Natural killer cell (primary cell): Measurements from ENCODE around the gene ZNF43. TPM values are rescaled to one million over a fixed set of nuclear protein-coding genes. Genes with fewer than 3 reads are reported as not detected.

ENCODE experiments used
- ATAC-seq, 3 donors: fragments of 150-1000 bp in 2 of 3; fragments of 200-7000 bp in 1 of 3; cut with Tn5 transposase; 1 replicate in 1 of 3; 2 replicates in 2 of 3; pipeline ENCODE4 v1.10.0; 2021; ENCODE audit warnings: mild to moderate bottlenecking in 2 of 3, moderate library complexity in 2 of 3
- DNase-seq, 2 donors: peaks; one replicate each; pipeline versions ENCODE4 v3.0.0 to v3.0.0-alpha.2; 2013 to 2021; ENCODE audit warnings: mixed read lengths in 1 of 2
- H3K27ac ChIP-seq: one replicate; pipeline ENCODE4 v1.5.1; 2013; ENCODE audit warnings: mild to moderate bottlenecking, low read length
- H3K27me3 ChIP-seq: one replicate; pipeline ENCODE4 v1.6.1; 2013; ENCODE audit warnings: low read length; ENCODE audit not compliant: control insufficient read depth, insufficient read depth
- H3K36me3 ChIP-seq: one replicate; pipeline ENCODE4 v1.6.1; 2013; ENCODE audit warnings: low read length; ENCODE audit not compliant: control insufficient read depth, insufficient read depth
- H3K4me1 ChIP-seq: one replicate; pipeline ENCODE4 v1.6.1; 2013; ENCODE audit warnings: low read length; ENCODE audit not compliant: control insufficient read depth, insufficient read depth
- H3K4me3 ChIP-seq: one replicate; pipeline ENCODE4 v1.5.1; 2013; ENCODE audit warnings: low read length
- H3K9me3 ChIP-seq: one replicate; pipeline ENCODE4 v1.6.1; 2013; ENCODE audit warnings: low read length; ENCODE audit not compliant: control insufficient read depth, insufficient read depth
- H3K27ac Mint-ChIP-seq, 2 donors: one replicate each; pipeline ENCODE4 v1.8.0; 2022; ENCODE audit warnings: mild to moderate bottlenecking in 2 of 2, mixed read lengths in 2 of 2, moderate library complexity in 1 of 2
- H3K27me3 Mint-ChIP-seq, 2 donors: one replicate each; pipeline ENCODE4 v1.8.0; 2022; ENCODE audit warnings: low read depth in 2 of 2, mixed read lengths in 2 of 2
- H3K36me3 Mint-ChIP-seq: one replicate; pipeline ENCODE4 v1.8.0; 2022; ENCODE audit warnings: mixed read lengths
- H3K4me1 Mint-ChIP-seq, 2 donors: one replicate each; pipeline ENCODE4 v1.8.0; 2022; ENCODE audit warnings: mixed read lengths in 2 of 2
- H3K4me3 Mint-ChIP-seq: one replicate; pipeline ENCODE4 v1.8.0; 2022; ENCODE audit warnings: mild to moderate bottlenecking, moderate library complexity, mixed read lengths
- H3K9me3 Mint-ChIP-seq, 2 donors: one replicate each; pipeline ENCODE4 v1.8.0; 2022; ENCODE audit warnings: mixed read lengths in 2 of 2
- CTCF ChIP-seq: fragments of 200-600 bp; IDR thresholded peaks from one replicate; pipeline ENCODE4 v1.8.0; 2022; ENCODE audit warnings: antibody characterized with exemption
- WGBS: methylation state at CpG from one replicate; pipeline ENCODE4 v1.1.7; 2013; ENCODE audit warnings: missing lambda C conversion rate; ENCODE audit not compliant: insufficient coverage; 5-methylcytosine and 5-hydroxymethylcytosine counted together
- intact Hi-C: fragments of 100-400 bp; cut with micrococcal nuclease; formaldehyde crosslinking; loops from one replicate; pipeline ENCODE4 v1.14.2; 2022
- total RNA-seq, 4 donors: library from RNA; stranded (reverse); fragments of 120-200 nt in 1 of 4; gene quantifications; one replicate each; pipeline versions ENCODE4 v1.2.3 to v1.2.4, GENCODE V29; 2013 to 2022

The ZNF43 gene
- total RNA-seq, 3 donors from 2014 or later (not counting 1 experiment from before 2014, with no cell fraction given): 21.6 to 36.8 (median 31.0) TPM

- WGBS: under 1% methylated on average over 44 of the region's 44 CpGs
Measured at GRCh38 chr19:21851596-21852345, 15.8 kb upstream of the ZNF43 start.

GRCh38 chr19:21850656-21851255 is 14.8 kb upstream of the ZNF43 start:
- no peaks in the 10 kb centered on the region for H3K9me3 Mint-ChIP-seq
- intact Hi-C loops: loop anchor here (10.0 kb wide), 1 partner anchor 766 kb away; the partner anchor contains the start of gene ZNF714
- H3K4me3 ChIP-seq: no peak overlapping the region
- DNase-seq: peak in 1 of 2 donors; percentile 19
- no peaks in the 10 kb centered on the region for H3K36me3 ChIP-seq
- peak overlapping the region; percentile 43 to 87 for H3K27ac Mint-ChIP-seq
- no peak for ATAC-seq
- H3K4me1 ChIP-seq: peaks cover 15% of the 10 kb centered on the region
- H3K9me3 ChIP-seq: no peaks in the 10 kb centered on the region
- H3K36me3 Mint-ChIP-seq: no peaks in the 10 kb centered on the region
- H3K4me1 Mint-ChIP-seq: peaks cover 19 to 20% of the 10 kb centered on the region in 2 donors
- WGBS: 90% methylated on average over 9 of the region's 9 CpGs
- H3K27me3 ChIP-seq: no peaks in the 10 kb centered on the region
- peak overlapping the region; percentile 94 for H3K4me3 Mint-ChIP-seq
- H3K27me3 Mint-ChIP-seq: peaks cover 0 to 3% of the 10 kb centered on the region in 2 donors
- TF ChIP-seq CTCF: no peak
- H3K27ac ChIP-seq: no peak overlapping the region

More at GRCh38 chr19:21851596-21852345, 15.8 kb upstream of the ZNF43 start:
- peaks cover 0 to 5% of the 10 kb centered on the region in 2 donors for H3K27me3 Mint-ChIP-seq
- no peaks in the 10 kb centered on the region for H3K9me3 ChIP-seq
- peak overlapping the region; percentile 79 for H3K27ac ChIP-seq
- DNase-seq: peak; percentile 87 to 93
- H3K4me1 Mint-ChIP-seq: peaks cover 13% of the 10 kb centered on the region in 2 donors
- H3K4me1 ChIP-seq: peaks cover 15% of the 10 kb centered on the region
- H3K27me3 ChIP-seq: no peaks in the 10 kb centered on the region
- peak overlapping the region; percentile 98 for H3K4me3 ChIP-seq
- no peak for TF ChIP-seq CTCF
- H3K36me3 Mint-ChIP-seq: no peaks in the 10 kb centered on the region
- intact Hi-C loops: loop anchor here (1.0 to 10.0 kb wide), 3 partner anchors 15 to 767 kb away; partner anchors contain the start of genes ZNF100, ZNF43 and ZNF714
- H3K9me3 Mint-ChIP-seq: no peaks in the 10 kb centered on the region
- ATAC-seq: peak; percentile 97 to 99 (median 99)
- peak overlapping the region; percentile 74 to 87 for H3K27ac Mint-ChIP-seq
- H3K4me3 Mint-ChIP-seq: peak overlapping the region; percentile 94
- no peaks in the 10 kb centered on the region for H3K36me3 ChIP-seq

- no peak overlapping the region for H3K4me3 Mint-ChIP-seq
- no peaks in the 10 kb centered on the region for H3K9me3 Mint-ChIP-seq
- Histone ChIP-seq H3K9me3 (no peaks in the 10 kb centered on the region), H3K4me3 (no peak overlapping the region), H3K36me3 (peaks cover 3% of the 10 kb centered on the region), H3K27me3 (no peaks in the 10 kb centered on the region), H3K4me1 (peaks cover 15% of the 10 kb centered on the region), H3K27ac (no peak overlapping the region)
- intact Hi-C loops: no loop called here
- H3K27me3 Mint-ChIP-seq: no peaks in the 10 kb centered on the region
- ATAC-seq (no peak), DNase-seq (no peak)
- peaks cover 19 to 21% of the 10 kb centered on the region in 2 donors for H3K4me1 Mint-ChIP-seq
- TF ChIP-seq CTCF: no peak
- over 99% methylated on average over 4 of the region's 6 CpGs for WGBS
- H3K36me3 Mint-ChIP-seq: no peaks in the 10 kb centered on the region
- no peak overlapping the region for H3K27ac Mint-ChIP-seq
Measured at GRCh38 chr19:21848706-21849105, 12.7 kb upstream of the ZNF43 start.
